ENCODE data around the gene RANBP3L.

- TF ChIP-seq, protein P1, sequence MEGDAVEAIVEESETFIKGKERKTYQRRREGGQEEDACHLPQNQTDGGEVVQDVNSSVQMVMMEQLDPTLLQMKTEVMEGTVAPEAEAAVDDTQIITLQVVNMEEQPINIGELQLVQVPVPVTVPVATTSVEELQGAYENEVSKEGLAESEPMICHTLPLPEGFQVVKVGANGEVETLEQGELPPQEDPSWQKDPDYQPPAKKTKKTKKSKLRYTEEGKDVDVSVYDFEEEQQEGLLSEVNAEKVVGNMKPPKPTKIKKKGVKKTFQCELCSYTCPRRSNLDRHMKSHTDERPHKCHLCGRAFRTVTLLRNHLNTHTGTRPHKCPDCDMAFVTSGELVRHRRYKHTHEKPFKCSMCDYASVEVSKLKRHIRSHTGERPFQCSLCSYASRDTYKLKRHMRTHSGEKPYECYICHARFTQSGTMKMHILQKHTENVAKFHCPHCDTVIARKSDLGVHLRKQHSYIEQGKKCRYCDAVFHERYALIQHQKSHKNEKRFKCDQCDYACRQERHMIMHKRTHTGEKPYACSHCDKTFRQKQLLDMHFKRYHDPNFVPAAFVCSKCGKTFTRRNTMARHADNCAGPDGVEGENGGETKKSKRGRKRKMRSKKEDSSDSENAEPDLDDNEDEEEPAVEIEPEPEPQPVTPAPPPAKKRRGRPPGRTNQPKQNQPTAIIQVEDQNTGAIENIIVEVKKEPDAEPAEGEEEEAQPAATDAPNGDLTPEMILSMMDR (conservative IDR thresholded peaks at IDR 0.05; ENCODE audit: low read depth, low read length), result no peak
- TF ChIP-seq SMC3 (IDR thresholded peaks at IDR 0.05; ENCODE audit: low read depth, low read length), result no peak
- no peak for TF ChIP-seq POLR2A (IDR thresholded peaks at IDR 0.05; ENCODE audit: low read depth, low read length)
- TF ChIP-seq NFE2L2 (IDR thresholded peaks at IDR 0.05; ENCODE audit: low read depth, low read length), result no peak
- TF ChIP-seq RFX5 (IDR thresholded peaks at IDR 0.05; ENCODE audit: low read depth, low read length), result no peak
- no peak for TF ChIP-seq RCOR1 (IDR thresholded peaks at IDR 0.05; ENCODE audit: insufficient replicate concordance, low read length)
- TF ChIP-seq CHD1 (IDR thresholded peaks at IDR 0.05; ENCODE audit: low read depth, low read length), result no peak
- TF ChIP-seq MXI1 (IDR thresholded peaks at IDR 0.05; ENCODE audit: borderline replicate concordance, low read depth, low read length), result no peak
- no peak for TF ChIP-seq RAD21 (IDR thresholded peaks at IDR 0.05; ENCODE audit: low read length)
- TF ChIP-seq, protein P2, sequence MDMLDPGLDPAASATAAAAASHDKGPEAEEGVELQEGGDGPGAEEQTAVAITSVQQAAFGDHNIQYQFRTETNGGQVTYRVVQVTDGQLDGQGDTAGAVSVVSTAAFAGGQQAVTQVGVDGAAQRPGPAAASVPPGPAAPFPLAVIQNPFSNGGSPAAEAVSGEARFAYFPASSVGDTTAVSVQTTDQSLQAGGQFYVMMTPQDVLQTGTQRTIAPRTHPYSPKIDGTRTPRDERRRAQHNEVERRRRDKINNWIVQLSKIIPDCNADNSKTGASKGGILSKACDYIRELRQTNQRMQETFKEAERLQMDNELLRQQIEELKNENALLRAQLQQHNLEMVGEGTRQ (IDR thresholded peaks at IDR 0.05; ENCODE audit: low read depth, low read length), result no peak
- TF ChIP-seq BHLHE40 (IDR thresholded peaks at IDR 0.05; ENCODE audit: low read depth, low read length), result no peak
- TF ChIP-seq MAZ (IDR thresholded peaks at IDR 0.05; ENCODE audit: borderline replicate concordance, low read depth, low read length), result no peak
These were observed 29.5 kb downstream of the RANBP3L start for GRCh38 chr5:36272136-36272690.

Data from IMR-90 (cell line).